H9 (cell line): ENCODE results near the gene CFAP69. TPM values are rescaled to one million over a fixed set of nuclear protein-coding genes. Genes with fewer than 3 reads are reported as not detected.

Source experiments
- DNase-seq: peaks from one replicate; pipeline ENCODE4 v3.0.0-alpha.2; 2017
- H2AFZ ChIP-seq: one replicate; pipeline ENCODE4 v1.6.1; 2013; ENCODE audit warnings: mild to moderate bottlenecking, low read length, control low read depth, moderate library complexity
- H2AK5ac ChIP-seq: 2 replicates; pipeline ENCODE4 v1.6.1; 2013; ENCODE audit warnings: low read length, control low read depth, mixed read lengths; ENCODE audit not compliant: insufficient read length
- H2BK120ac ChIP-seq: one replicate; pipeline ENCODE4 v1.6.1; 2013; ENCODE audit warnings: low read depth, mild to moderate bottlenecking, low read length, control low read depth, inconsistent platforms; ENCODE audit not compliant: poor library complexity, severe bottlenecking
- H2BK12ac ChIP-seq: 2 replicates; pipeline ENCODE4 v1.6.1; 2013; ENCODE audit warnings: low read length, control low read depth, mixed read lengths, low read depth; ENCODE audit not compliant: insufficient read length
- H2BK15ac ChIP-seq: 2 replicates; pipeline ENCODE4 v1.6.1; 2013; ENCODE audit warnings: low read depth, low read length, control low read depth
- H2BK20ac ChIP-seq: one replicate; pipeline ENCODE4 v1.6.1; 2013; ENCODE audit warnings: low read depth, mild to moderate bottlenecking, low read length, control low read depth, inconsistent platforms; ENCODE audit not compliant: poor library complexity, severe bottlenecking
- H2BK5ac ChIP-seq: 2 replicates; pipeline ENCODE4 v1.6.1; 2013; ENCODE audit warnings: low read length, control low read depth, mixed read lengths; ENCODE audit not compliant: insufficient read length
- H3K14ac ChIP-seq: 2 replicates; pipeline ENCODE4 v1.6.1; 2013; ENCODE audit warnings: low read length, control low read depth; ENCODE audit not compliant: insufficient read depth
- H3K18ac ChIP-seq: 2 replicates; pipeline ENCODE4 v1.6.1; 2013; ENCODE audit warnings: low read depth, mild to moderate bottlenecking, mixed read lengths, low read length, control low read depth; ENCODE audit not compliant: insufficient read length
- H3K23ac ChIP-seq: 2 replicates; pipeline ENCODE4 v1.6.1; 2013; ENCODE audit warnings: low read length, control low read depth, mixed read lengths, low read depth; ENCODE audit not compliant: insufficient read length
- H3K23me2 ChIP-seq: 2 replicates; pipeline ENCODE4 v1.6.1; 2013; ENCODE audit warnings: low read depth, mild to moderate bottlenecking, mixed read lengths, low read length, control low read depth; ENCODE audit not compliant: insufficient read length, poor library complexity, severe bottlenecking
- H3K27ac ChIP-seq: 2 replicates; pipeline ENCODE4 v1.5.1; 2013; ENCODE audit warnings: low read length, control low read depth, mixed read lengths, low read depth; ENCODE audit not compliant: insufficient read length
- H3K27me3 ChIP-seq: 2 replicates; pipeline ENCODE4 v1.6.1; 2013; ENCODE audit warnings: low read length, control low read depth, inconsistent platforms; ENCODE audit not compliant: insufficient read depth
- H3K4ac ChIP-seq: 2 replicates; pipeline ENCODE4 v1.6.1; 2013; ENCODE audit warnings: low read depth, mild to moderate bottlenecking, control low read depth, inconsistent platforms, low read length, moderate library complexity
- H3K4me1 ChIP-seq: 2 replicates; pipeline ENCODE4 v1.6.1; 2013; ENCODE audit warnings: low read length, control low read depth, inconsistent platforms; ENCODE audit not compliant: insufficient read depth
- H3K4me2 ChIP-seq: 2 replicates; pipeline ENCODE4 v1.6.1; 2013; ENCODE audit warnings: low read length, control low read depth, mixed read lengths; ENCODE audit not compliant: insufficient read length, insufficient read depth
- H3K56ac ChIP-seq: 2 replicates; pipeline ENCODE4 v1.6.1; 2013; ENCODE audit warnings: low read depth, mild to moderate bottlenecking, mixed read lengths, low read length, control low read depth; ENCODE audit not compliant: insufficient read length
- H3K79me1 ChIP-seq: 2 replicates; pipeline ENCODE4 v1.6.1; 2013; ENCODE audit warnings: low read depth, mild to moderate bottlenecking, moderate library complexity, low read length, control low read depth, inconsistent platforms; ENCODE audit not compliant: insufficient read depth, poor library complexity, severe bottlenecking
- H3K79me2 ChIP-seq: 2 replicates; pipeline ENCODE4 v1.6.1; 2013; ENCODE audit warnings: low read length, control low read depth, inconsistent platforms; ENCODE audit not compliant: insufficient read depth
- H3K9ac ChIP-seq: 2 replicates; pipeline ENCODE4 v1.6.1; 2013; ENCODE audit warnings: low read length, control low read depth, mixed read lengths; ENCODE audit not compliant: insufficient read length; ENCODE audit errors: extremely low read depth
- H3K9me3 ChIP-seq: one replicate; pipeline ENCODE4 v1.6.1; 2013; ENCODE audit warnings: low read depth, low read length, inconsistent platforms; ENCODE audit not compliant: control insufficient read depth
- H3T11ph ChIP-seq: one replicate; pipeline ENCODE4 v1.6.1; 2013; ENCODE audit warnings: mild to moderate bottlenecking, low read length, control low read depth, inconsistent platforms
- H4K20me1 ChIP-seq: one replicate; pipeline ENCODE4 v1.6.1; 2013; ENCODE audit not compliant: control insufficient read depth, insufficient read length, insufficient read depth
- H4K5ac ChIP-seq: 2 replicates; pipeline ENCODE4 v1.6.1; 2013; ENCODE audit warnings: low read depth, mild to moderate bottlenecking, mixed read lengths, low read length, control low read depth; ENCODE audit not compliant: insufficient read length
- H4K8ac ChIP-seq: replicated peaks from 2 replicates; pipeline ENCODE4 v1.6.1; 2013; ENCODE audit warnings: low read length, control low read depth, mixed read lengths, low read depth; ENCODE audit not compliant: insufficient read length
- H4K91ac ChIP-seq: 2 replicates; pipeline ENCODE4 v1.6.1; 2013; ENCODE audit warnings: low read depth, mild to moderate bottlenecking, moderate library complexity, mixed read lengths, low read length, control low read depth; ENCODE audit not compliant: insufficient read length
- H3K27ac Mint-ChIP-seq, 3 experiments: 2 replicates in 2 of 3; 3 replicates in 1 of 3; pipeline ENCODE4 v1.8.0; 2020 to 2021; ENCODE audit warnings: mixed read lengths in 3 of 3, mild to moderate bottlenecking in 1 of 3, moderate library complexity in 1 of 3
- H3K27me3 Mint-ChIP-seq: 2 replicates; pipeline ENCODE4 v1.8.0; 2021; ENCODE audit warnings: low read depth, mild to moderate bottlenecking, moderate library complexity, mixed read lengths
- H3K36me3 Mint-ChIP-seq, 3 experiments: 2 replicates in 2 of 3; 3 replicates in 1 of 3; pipeline ENCODE4 v1.8.0; 2020 to 2021; ENCODE audit warnings: low read depth in 3 of 3, mixed read lengths in 3 of 3; ENCODE audit not compliant: insufficient read depth in 1 of 3
- H3K4me1 Mint-ChIP-seq, 2 experiments: 2 replicates each; pipeline ENCODE4 v1.8.0; 2020; ENCODE audit warnings: mixed read lengths in 2 of 2
- H3K4me3 Mint-ChIP-seq, 2 experiments: 2 replicates in 1 of 2; 3 replicates in 1 of 2; pipeline ENCODE4 v1.8.0; 2020 to 2021; ENCODE audit warnings: mild to moderate bottlenecking in 2 of 2, mixed read lengths in 2 of 2, moderate library complexity in 1 of 2
- H3K9me3 Mint-ChIP-seq, 2 experiments: 2 replicates in 1 of 2; 3 replicates in 1 of 2; pipeline ENCODE4 v1.8.0; 2020; ENCODE audit warnings: mild to moderate bottlenecking in 2 of 2, mixed read lengths in 2 of 2, moderate library complexity in 1 of 2
- CTCF ChIP-seq: fragments of 200-600 bp; sonication (generic); conservative IDR thresholded peaks from 3 replicates; pipeline ENCODE4 v1.8.0; 2021; ENCODE audit warnings: antibody characterized with exemption, mild to moderate bottlenecking
- WGBS: extraction: QIAGEN DNeasy Blood & Tissue Kit; methylation state at CpG from one replicate; pipeline ENCODE4 v1.1.7; 2013; ENCODE audit warnings: missing lambda C conversion rate, low lambda C conversion rate, mixed read lengths; ENCODE audit not compliant: insufficient read length; ENCODE audit errors: extremely low coverage; 5-methylcytosine and 5-hydroxymethylcytosine counted together
- total RNA-seq: library from RNA; stranded (reverse); gene quantifications from 2 replicates; pipeline ENCODE4 v1.2.1, GENCODE V29; 2021

Gene CFAP69
- total RNA-seq, 1 experiment from 2014 or later, result 2.9 TPM

GRCh38 chr7:90239050-90239449 lies 5.9 kb upstream of the CFAP69 start:
- Histone ChIP-seq H2BK12ac (no peak overlapping the region), H2AK5ac (no peak overlapping the region), H2BK15ac (no peak overlapping the region), H3K27me3 (no peaks in the 10 kb centered on the region), H3K79me2 (no peaks in the 10 kb centered on the region), H3K4me1 (no peaks in the 10 kb centered on the region; the same call in 1 of the 2 replicates), H3T11ph (no peak overlapping the region), H3K4me2 (no peak overlapping the region), H2BK5ac (no peak overlapping the region), H3K27ac (no peak overlapping the region), H3K9ac (no peak overlapping the region), H3K14ac (no peak overlapping the region), H3K56ac (no peak overlapping the region), H3K23me2 (no peaks in the 10 kb centered on the region), H3K79me1 (no peaks in the 10 kb centered on the region), H3K9me3 (no peaks in the 10 kb centered on the region), H4K5ac (no peak overlapping the region), H2AFZ (no peak overlapping the region), H4K8ac (no peak overlapping the region), H4K91ac (no peak overlapping the region), H3K4ac (no peak overlapping the region), H3K23ac (no peak overlapping the region), H4K20me1 (no peaks in the 10 kb centered on the region), H3K18ac (no peak overlapping the region), H2BK120ac (no peak overlapping the region), H2BK20ac (no peak overlapping the region)
- H3K36me3 Mint-ChIP-seq, result no peaks in the 10 kb centered on the region; a peak in 1 of 7 replicates
- H3K27me3 Mint-ChIP-seq, result peaks cover 8% of the 10 kb centered on the region
- no peak for DNase-seq
- peaks cover 10 to 19% of the 10 kb centered on the region in 2 experiments for H3K4me1 Mint-ChIP-seq
- no peak overlapping the region for H3K4me3 Mint-ChIP-seq
- no CpG with 5 or more reads among the region's 3 CpGs for WGBS
- H3K9me3 Mint-ChIP-seq, result no peaks in the 10 kb centered on the region
- no peak for TF ChIP-seq CTCF
- H3K27ac Mint-ChIP-seq, result no peak overlapping the region; a peak in 1 of 7 replicates
